NB4 (cell line): ENCODE data around the gene ADCY1.

ENCODE experiments used
- DNase-seq: peaks from one replicate; pipeline ENCODE4 v3.0.0; 2010; ENCODE audit warnings: low read depth
- H3K4me3 ChIP-seq: one replicate; pipeline ENCODE4 v1.5.1; 2011; ENCODE audit warnings: mild to moderate bottlenecking, low read depth, low read length, moderate library complexity
- CTCF ChIP-seq: IDR thresholded peaks from one replicate; pipeline ENCODE4 v1.5.1; 2012; ENCODE audit warnings: low read depth, low read length
- MAX ChIP-seq: IDR thresholded peaks from 2 replicates; pipeline ENCODE4 v1.6.1; 2011; ENCODE audit warnings: low read depth, low read length
- MYC ChIP-seq: IDR thresholded peaks from 2 replicates; pipeline ENCODE4 v1.6.1; 2011; ENCODE audit warnings: low read depth, low read length
- POLR2A ChIP-seq: IDR thresholded peaks from 2 replicates; pipeline ENCODE4 v1.6.1; 2011; ENCODE audit warnings: mild to moderate bottlenecking; ENCODE audit not compliant: insufficient read length; ENCODE audit errors: extremely low read depth

Gene ADCY1

GRCh38 chr7:45681596-45682357 is 107.6 kb downstream of the ADCY1 start:
- DNase-seq, result no peak
- no peak overlapping the region for H3K4me3 ChIP-seq
- TF ChIP-seq POLR2A (no peak), CTCF (no peak), MYC (no peak), MAX (no peak)

GRCh38 chr7:45682358-45682735 is 108.2 kb downstream of the ADCY1 start:
- no peak for DNase-seq
- TF ChIP-seq MAX (no peak), MYC (no peak), CTCF (no peak), POLR2A (no peak)
- no peak overlapping the region for H3K4me3 ChIP-seq

GRCh38 chr7:45682836-45683555 is 108.8 kb downstream of the ADCY1 start:
- no peak for TF ChIP-seq MYC
- TF ChIP-seq MAX, result no peak
- TF ChIP-seq POLR2A, result no peak
- no peak for TF ChIP-seq CTCF
- H3K4me3 ChIP-seq, result no peak overlapping the region
- DNase-seq, result no peak

DNA sequence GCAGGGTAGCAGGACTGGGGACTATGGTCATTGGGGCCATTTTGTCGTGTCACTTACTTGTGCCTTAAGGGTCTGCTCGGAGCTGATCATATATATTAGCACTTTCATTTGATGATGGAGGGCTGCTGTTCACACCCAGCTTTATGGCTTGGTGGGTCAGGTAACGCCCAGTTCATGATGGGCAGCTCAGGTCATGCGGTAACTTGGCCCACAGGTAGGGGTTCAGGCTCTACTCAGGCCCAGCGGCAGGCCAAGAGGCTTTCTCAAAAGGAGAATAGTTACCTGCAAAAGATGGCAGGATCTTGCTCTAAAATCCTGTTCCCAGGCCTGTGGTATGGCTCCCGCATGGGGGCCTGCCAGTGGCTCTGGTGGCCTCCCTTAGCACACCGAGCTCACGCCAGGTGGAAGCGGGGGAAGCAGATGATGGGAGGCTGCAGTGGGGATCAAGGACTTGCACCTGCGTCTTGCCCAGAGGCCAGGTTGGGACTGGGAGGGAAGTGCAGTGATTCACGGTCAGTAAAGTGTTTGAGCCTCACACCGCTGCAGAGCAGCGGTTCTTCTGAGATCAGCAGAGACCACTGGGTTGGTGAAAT is 109.5 kb downstream of the ADCY1 start:
- no peak for TF ChIP-seq CTCF
- no peak for TF ChIP-seq MYC
- no peak for TF ChIP-seq POLR2A
- TF ChIP-seq MAX, result no peak
- no peak for DNase-seq
- H3K4me3 ChIP-seq, result no peak overlapping the region

GRCh38 chr7:45684910-45685618 is 110.9 kb downstream of the ADCY1 start:
- no peak for DNase-seq
- H3K4me3 ChIP-seq, result no peak overlapping the region
- TF ChIP-seq MYC, result no peak
- no peak for TF ChIP-seq POLR2A
- no peak for TF ChIP-seq CTCF
